HG03097 (cell line): ENCODE measurements around the gene NSMCE1.

ENCODE experiments used
- ATAC-seq: cut with Tn5 transposase; IDR thresholded peaks from one replicate; pipeline ENCODE4 v1.9.1; 2021; ENCODE audit not compliant: unreplicated experiment, low FRiP score

Gene NSMCE1

DNA sequence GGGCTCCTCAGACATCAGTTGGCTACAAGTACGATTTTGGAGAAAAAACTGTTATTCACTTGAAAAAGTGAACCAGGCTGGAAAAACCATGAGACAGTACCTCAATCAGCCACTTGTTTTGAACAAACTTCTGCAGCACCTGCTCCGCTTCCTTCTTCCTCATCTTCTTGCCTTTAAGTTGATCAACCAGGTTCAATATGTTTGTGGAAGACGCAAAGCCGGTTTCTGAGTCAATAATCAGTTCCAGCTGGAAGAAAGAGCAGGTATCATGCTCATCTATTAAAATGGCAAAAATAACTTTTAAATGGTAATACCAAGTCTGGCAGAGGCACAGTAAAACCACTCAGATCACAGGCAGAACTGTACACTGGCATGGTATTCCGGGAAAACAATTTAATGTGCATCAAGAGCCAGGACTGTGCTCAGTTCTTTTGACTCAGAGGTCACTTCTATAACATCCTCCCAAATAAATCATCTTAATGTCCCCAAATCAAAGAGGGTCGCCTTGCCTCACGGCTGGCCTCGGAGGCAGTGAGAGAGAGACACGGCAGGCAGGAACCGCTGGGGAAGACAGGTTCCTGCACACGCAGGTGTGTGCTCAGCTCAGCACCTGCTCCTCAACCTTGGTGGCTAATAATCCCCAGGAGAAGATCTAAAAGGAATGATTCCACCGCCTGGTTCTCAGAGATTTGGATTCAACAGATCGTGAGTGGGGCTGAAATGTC lies 35.5 kb downstream of the NSMCE1 start:
- ATAC-seq, result no peak

DNA sequence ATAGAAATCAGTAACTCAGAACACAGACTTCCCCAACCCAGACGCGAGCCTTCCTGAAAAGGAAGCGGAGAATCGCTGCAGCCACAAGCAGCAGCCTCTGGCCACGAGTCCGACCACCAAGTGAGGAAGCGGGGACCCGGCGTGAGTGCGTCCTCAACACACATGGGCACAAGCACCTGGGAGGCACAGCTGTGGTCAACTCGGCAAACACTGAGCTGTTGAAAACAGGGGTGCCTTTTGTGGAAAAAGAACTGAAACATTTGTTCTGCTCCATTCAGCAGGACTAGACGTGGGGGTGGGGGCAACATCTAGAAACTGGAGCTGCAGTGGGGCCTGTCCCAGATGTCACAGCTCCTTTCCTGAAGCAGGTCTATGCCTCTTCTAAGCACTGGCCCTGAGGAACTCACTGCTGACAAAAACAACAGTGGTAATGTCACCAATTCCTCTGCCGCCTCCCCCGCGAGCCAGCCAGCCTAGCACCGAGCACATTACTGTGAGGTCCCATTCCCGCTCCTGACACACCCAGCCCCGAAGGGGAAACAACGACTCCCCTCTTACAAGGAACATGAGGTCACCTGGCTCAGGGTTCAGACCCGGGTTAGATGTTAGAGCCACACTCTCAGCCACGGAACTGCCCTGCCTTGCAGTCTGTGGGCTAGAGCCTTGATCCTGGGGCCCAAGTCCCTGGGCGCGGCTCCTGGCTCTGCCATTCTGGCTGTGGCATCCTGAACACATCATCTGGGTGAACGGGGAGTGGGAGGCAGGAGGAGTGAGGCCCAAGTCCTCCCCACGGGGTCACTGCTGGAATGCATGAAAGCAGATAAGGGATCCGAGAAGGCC lies 36.3 kb downstream of the NSMCE1 start:
- peak; percentile 48 for ATAC-seq

DNA sequence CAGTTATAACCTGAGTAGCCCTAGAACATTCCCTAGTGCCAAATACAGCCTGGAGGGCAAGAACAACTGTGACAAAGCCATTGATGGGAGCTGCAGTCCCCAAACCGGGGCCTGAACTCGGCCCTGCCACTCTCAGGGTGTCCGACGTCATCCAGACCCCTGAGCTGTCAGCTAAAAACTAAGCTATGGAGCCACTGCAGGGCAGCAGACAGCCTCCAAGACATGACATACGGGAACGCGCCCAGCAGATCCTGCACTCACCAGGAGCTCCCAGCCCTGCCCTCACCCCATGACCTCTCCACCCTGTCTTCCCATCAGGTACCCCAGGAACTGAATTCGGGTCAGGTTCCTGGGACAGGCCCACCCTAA lies 36.9 kb downstream of the NSMCE1 start:
- no peak for ATAC-seq

DNA sequence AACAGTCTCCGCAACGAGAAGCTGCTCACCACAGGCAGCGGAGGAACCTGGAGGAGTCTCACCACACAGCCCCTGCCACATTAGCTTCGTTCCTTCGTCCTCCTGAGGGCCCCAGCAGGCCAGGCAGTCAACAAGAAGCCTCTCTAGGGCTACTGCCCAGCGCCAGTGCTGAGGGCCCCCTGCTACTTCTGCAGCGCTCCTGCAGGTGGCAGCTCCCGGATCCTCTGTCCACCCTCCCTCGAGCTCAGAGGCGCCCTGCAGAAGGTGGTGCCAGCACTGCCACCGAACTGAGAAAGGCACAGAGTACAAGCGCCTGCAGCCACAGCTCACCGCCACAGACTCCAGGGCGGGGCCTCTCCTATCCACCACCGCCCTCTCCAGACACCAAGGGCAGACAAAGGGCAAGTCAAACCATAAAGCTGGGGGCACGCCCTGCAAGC lies 38.0 kb downstream of the NSMCE1 start:
- ATAC-seq, result no peak

DNA sequence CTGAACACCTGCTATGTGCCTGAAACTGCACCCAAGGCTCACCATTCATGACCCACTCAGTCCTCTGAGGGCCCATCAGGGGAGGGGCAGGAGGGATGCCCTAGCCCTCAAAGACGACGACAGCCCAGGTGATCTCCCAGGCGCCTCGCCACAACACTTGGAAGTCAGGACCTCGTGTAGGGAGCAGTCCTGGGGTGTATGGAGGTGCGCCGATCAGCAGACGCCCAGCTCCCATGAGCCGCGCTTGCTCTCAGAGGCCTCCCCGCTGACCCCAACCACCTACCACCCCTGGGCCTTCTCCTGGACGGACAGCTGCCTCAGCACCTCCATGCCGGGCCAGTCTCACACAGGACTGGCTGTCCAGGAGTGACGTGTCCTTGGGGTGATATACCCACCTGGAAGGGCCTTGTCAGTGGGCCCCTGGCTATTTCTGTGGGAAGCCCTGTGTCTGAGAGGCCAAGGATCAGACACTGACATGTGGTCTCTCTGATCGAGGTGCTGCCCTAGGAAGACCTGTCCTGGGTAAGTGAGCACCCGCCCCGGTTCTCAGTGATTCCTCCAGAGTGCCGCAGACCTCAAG lies 38.6 kb downstream of the NSMCE1 start:
- no peak for ATAC-seq

DNA sequence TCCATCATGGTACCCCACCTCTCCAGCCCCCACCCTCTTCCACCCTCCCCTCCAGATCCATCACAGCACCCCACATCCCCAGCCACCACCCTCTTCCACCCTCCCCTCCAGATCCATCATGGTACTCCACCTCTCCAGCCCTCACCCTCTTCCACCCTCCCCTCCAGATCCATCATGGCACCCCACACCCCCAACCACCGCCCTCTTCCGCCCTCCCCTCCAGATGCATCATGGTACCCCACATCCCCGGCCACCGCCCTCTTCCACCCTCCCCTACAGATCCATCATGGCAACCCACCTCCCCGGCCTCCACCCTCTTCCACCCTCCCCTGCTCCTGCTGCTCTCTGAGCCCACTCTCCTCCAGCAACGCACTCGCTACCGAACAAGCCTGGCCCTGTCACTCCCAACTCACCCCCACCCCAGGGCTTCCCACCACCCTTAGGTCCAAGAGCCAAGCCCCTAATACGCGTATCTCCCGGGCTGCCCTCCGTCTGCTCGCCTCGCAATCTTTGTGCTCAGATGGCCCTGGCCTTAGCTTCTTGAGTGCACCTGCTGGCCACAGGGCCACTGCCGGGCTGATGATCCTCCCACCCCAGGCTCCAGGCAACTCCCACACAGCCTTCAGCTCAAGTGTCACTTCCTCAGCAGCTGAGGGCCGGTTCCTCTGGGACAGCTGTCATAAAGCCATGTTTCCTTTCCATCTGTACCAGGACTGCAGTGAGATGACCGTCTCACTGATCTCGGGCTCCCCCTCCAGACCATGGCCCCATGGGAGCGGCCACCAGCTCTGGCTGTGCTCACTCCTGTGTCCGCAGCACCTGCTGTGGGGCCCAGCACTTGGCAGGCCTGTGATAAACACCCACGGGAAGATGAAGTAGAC lies 39.7 kb downstream of the NSMCE1 start:
- ATAC-seq, result no peak

DNA sequence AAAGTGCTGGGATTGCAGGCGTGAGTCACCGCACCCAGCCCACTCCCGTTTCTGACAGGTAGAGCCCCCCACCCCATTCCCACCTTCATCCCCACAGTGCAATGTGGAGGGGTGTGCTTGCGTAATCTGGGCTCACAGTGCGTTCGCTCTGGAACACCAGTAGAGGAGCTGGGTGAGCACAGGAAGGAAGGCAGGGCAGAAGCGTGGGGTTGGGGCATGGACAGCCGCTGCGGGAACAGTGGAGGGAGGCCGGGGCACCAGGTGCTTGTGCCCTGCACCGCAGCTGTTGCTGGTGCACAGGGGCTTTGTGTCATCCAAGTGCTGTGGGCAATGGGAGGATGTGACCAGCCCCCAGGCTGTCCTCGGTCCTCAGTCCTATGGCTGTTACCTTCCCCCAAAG lies 40.5 kb downstream of the NSMCE1 start:
- no peak for ATAC-seq

DNA sequence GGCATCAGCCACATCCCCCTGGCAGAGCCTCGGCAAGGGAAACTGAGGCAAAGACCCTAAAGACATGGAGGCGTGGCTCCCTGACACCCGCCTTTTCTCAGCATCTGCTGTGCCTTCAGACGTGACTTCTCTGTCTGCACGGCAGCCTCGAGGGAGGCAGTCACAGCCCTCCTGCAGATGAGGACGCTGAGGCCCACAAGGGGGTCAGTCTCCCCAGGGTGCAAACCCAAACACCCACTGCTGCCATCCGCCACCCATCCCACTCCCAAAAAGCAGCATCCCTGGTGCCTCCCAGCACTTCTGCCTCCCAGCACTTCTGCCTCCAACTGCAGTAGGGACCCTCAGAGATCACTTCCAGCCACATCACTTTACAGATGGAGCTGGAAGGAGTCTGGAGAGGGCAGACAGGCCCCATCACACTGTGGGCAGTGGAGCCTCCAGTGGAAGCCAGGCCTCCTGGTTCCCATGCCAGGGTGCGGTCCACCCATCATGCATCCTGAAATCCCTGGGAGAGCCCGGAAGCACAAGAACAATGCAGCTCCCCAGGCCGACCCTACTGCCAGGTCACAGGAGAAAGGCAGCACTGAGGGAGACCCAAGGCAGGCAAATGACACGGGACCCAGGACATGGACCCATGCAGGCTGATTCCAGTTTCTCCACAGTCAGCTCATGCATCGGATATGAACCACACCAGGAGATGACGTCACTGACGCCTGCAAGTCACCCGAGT lies 41.4 kb downstream of the NSMCE1 start:
- ATAC-seq, result no peak

DNA sequence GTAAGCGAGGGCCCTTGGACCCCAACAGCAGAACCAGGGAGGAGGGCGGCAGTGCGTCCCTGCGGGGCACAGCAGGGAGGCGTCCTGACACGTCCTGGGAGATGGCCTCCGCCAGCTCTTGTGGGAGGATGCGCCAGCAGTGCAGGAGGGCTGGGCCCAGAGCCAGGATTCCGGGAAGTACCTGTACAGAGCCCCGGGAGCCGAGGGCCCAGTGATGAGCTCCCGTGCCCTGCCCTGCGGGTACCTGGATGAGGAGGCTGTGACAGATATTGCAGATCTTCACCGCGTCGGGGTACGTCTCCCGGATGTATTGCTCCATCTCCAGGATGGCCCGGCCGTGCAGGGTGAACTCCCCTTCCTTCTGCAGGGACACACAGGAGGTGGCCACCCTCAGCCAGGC lies 42.1 kb downstream of the NSMCE1 start:
- no peak for ATAC-seq

DNA sequence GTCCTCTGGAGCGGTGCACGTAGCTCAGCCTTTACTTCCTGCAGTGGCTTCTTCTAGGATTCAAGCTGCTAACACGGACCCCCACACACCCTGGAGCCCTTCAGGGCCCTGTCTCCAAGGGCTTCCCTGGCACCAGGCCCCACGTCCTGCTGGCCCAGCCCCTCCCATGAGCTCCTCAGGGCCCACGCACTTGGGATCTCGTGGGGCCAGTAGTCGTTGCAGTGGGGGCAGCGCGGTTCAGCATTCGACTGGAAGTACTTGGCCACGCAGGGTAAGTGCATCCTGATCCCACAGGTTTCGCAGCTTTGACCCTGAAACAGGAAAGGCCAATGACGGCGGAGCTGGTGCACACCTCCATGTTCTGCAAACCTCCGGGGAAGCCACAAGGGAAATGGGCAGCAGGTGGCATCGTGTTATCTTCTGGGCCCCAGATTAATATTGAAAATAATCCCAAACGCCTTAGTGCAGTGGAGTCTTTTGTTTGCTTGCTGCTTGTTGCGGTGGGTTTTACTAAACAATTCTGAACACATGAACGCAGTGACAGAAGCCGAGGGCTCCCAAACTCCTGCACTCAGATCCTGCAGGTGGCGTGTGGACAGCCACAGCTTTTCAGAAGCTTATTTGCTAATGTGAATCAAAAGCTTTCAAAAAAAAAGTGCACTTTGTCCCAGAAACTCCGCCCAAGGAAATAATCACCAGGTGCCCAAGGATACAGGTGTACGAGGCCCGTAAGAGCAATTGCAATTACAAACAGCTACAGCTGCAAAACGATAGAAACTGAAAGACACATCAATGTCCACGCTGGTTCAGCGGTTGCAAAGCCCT lies 42.8 kb downstream of the NSMCE1 start:
- ATAC-seq, result no peak

DNA sequence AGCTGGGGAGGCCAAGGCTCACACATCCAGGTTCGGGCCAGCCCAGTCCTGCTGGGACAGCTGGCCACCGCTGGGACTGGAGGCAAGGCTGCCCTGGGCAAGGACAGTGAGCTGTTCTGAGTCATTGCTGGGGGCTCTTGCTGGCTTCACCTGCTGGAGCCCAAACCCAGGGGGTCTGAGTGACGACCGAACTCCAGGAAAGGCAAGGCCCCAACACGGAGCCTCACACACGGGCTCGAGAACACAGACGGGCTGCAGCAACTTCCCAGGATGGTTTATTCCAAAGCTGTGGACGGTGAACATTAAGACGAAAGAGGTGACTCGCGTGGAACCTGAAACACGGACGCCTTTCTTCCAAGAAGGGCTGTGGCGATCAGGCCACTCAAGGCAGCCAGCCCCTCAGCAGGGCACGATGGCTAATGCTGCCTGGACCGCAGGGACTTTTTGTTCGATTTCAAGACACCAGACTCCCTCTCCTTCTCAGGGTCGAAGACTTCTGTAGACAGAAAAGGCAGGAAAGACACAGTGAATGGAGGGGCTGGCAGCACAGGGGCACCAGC lies 43.8 kb downstream of the NSMCE1 start:
- ATAC-seq, result no peak

DNA sequence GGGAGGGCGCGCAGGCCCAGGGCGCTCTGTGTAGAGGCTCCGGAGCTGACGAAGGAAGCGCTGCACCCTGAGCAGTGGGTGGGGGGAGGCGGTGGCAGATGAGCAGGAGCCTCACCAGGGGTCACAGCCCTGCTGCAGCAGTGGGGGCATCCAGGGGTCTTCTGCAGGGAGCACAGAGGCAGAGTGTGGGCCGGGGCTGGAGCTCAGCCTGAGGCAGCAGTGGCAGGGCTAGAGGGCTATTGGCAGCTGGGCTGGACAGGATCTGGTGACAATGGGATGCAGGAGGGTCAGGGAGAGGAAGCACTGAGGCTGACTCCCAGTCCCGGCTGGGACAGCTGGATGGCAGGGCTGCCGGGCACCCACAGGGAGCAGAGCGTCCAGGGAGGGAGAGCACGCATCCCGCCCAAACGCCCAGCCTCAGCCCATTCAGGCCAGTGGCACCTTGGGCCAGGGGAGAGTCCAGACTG lies 44.3 kb downstream of the NSMCE1 start:
- no peak for ATAC-seq

DNA sequence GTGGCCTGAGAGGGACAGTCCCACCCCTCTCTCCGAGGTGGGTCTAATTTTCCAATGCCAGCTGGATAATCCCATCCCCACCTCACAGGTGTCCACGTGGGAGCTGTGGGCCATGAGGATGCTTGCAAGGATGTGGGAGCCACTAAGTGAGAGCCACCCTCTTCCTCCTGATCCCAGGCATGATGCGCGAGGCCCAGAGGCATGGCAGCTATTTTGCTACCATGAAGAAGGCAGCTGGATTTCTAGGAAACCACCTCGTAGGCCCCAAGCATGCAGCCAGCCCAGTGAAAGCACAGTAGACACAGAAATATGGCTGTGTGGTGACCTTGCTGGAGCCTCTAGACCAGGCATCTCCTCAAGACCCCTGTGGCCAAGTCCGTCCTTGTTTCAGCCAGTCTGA lies 44.9 kb downstream of the NSMCE1 start:
- no peak for ATAC-seq

DNA sequence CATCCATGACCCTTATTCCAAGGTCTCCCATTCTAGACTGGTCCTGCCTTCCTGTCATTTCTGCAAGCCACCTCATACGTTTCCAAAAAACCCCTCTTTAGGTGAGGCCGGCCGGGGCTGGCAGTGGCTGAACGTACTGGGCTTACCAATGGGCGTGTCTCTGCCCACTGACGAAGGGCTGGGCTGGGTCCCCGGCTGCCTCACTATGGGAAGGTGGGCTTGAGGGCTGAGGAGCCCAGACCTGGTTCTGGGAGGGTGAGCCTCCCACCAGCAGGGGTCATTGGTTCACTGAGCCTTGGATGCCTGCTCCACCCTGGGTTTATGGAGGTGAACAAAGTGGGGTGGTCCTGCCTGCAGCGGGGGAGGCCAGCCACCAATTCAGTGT lies 45.4 kb downstream of the NSMCE1 start:
- no peak for ATAC-seq

DNA sequence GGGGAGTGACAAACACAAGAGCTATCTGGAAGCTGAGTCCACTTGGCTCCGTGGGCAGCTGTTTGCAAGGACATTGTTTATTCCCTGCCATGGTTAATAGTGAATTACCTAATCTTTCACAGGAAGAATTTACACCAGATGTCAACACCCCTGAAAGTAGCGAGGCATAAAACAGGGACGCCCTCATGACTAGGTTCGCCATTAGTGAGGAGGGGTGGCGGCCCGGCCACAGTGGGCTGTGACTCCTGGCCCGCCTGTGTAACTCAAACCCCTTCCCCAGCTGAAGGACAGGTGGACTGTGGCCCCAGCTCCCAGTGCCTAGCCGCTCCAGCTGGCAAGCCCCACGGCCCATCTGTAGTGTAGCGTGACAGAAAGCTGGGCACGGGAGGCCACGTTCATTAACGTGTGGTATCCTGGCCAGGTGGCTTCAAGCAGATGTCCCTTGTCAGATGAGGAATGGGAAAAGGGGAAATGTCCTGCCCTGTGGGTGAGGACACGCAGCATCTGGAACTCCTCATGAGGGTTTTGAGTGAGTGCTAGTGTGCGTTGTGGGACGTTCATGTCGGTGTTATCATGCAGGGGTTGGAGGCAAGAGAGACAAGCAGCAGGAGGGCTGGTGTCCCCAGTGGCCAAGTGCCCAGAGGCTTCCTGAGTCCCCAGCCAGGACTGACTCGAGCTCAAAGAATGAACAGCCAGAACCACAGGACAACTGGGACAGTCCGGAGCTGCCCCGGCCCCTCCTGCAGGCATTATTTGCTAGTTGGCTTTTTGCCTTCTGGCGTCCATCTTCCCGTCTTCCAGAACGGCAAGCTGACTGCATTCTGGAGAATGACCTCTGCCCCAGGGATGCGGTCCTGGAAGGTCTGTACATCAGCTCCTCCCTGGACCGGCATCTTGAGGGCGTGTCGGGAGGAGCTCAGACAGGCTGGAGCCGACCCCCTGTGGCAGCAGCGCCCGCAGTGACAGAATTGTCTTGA lies 46.0 kb downstream of the NSMCE1 start:
- ATAC-seq, result no peak

DNA sequence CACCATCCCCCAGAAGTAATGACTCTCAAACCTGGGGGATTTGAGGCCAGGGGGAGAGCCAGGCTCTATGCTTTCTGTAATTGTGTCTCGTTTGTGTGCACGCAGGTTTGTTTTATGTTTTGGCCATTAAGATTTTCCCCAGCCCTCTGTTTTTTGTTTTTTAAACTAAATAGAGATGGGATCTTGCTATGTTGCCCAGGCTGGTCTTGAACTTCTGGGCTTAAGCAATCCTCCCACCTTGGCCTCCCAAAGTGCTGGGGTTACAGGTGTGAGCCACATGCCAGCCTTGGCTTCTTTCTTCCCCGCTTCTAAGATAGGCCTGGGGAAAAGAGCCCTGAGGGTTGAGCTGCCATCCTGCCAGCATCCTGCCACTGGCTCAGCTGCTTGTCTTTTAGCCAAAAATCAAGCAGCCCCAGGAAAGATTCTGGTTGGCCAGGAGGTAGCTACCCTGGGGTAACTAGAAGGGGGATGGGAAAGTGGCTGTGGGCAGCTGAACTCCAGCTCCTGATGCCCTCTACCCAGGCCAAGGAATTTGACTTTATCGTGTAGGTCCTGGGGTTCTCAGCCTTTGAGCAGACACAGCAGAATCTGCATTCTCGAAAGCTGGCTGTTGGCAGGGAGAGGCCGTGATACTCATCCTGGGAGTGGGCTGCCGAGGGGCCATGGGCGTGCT lies 46.9 kb downstream of the NSMCE1 start:
- no peak for ATAC-seq

DNA sequence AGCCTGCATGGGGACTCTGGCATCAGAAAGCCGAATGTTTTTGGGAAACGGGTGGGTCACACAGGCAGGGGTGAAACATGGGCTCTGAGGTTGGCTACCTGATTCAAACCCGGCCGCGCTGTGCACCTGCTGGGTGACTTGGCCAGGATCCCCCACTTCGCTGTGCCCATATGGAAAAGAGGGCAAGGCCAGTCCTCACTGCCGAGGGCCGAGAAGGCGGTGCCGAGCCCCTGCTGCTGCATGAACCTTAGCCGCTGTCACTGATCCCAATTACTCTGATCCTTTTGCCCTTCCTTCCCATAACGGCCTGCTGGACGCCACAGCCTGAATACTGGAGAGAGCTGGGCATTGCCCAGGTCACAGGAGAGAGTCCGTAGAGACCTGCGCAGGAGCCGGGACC lies 47.6 kb downstream of the NSMCE1 start:
- no peak for ATAC-seq
